LNCAP (cell line): Measurements from ENCODE around the gene HAP1.

ENCODE experiments used
- TF ChIP-seq, protein P1 (sequence below): fragments of 450-650 bp; IDR thresholded peaks from 2 replicates; pipeline ENCODE4 v1.5.1; 2017; ENCODE audit warnings: mild to moderate bottlenecking

The HAP1 gene

GRCh38 chr17:41731836-41732235, 2.6 kb downstream of the HAP1 start:
- TF ChIP-seq, protein P1, sequence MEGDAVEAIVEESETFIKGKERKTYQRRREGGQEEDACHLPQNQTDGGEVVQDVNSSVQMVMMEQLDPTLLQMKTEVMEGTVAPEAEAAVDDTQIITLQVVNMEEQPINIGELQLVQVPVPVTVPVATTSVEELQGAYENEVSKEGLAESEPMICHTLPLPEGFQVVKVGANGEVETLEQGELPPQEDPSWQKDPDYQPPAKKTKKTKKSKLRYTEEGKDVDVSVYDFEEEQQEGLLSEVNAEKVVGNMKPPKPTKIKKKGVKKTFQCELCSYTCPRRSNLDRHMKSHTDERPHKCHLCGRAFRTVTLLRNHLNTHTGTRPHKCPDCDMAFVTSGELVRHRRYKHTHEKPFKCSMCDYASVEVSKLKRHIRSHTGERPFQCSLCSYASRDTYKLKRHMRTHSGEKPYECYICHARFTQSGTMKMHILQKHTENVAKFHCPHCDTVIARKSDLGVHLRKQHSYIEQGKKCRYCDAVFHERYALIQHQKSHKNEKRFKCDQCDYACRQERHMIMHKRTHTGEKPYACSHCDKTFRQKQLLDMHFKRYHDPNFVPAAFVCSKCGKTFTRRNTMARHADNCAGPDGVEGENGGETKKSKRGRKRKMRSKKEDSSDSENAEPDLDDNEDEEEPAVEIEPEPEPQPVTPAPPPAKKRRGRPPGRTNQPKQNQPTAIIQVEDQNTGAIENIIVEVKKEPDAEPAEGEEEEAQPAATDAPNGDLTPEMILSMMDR = no peak

- TF ChIP-seq, protein P1 = no peak
These were observed 4.0 kb downstream of the HAP1 start for GRCh38 chr17:41730479-41730878.

- TF ChIP-seq, protein P1 = no peak
These were observed 6.4 kb downstream of the HAP1 start for GRCh38 chr17:41728056-41728455.

DNA sequence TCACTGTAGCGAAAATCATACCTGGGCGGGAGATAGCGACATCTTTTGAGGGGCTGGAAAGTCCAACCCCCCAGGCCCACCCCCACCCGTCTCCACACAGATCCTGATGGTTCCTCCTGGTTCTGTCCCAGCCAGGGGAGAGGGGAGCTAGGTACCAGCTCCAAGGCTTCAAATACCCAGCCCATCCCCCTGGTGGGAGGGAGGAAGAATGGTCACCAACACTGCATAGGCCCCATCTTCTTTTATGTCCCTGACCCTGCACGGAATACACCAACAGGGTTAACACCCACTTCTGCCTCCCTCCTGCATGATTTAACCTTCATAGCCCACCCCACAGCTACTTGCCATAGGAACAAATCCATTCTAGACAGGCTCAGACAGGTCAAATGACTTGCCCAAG, 9.3 kb downstream of the HAP1 start:
- TF ChIP-seq, protein P1 = no peak

DNA sequence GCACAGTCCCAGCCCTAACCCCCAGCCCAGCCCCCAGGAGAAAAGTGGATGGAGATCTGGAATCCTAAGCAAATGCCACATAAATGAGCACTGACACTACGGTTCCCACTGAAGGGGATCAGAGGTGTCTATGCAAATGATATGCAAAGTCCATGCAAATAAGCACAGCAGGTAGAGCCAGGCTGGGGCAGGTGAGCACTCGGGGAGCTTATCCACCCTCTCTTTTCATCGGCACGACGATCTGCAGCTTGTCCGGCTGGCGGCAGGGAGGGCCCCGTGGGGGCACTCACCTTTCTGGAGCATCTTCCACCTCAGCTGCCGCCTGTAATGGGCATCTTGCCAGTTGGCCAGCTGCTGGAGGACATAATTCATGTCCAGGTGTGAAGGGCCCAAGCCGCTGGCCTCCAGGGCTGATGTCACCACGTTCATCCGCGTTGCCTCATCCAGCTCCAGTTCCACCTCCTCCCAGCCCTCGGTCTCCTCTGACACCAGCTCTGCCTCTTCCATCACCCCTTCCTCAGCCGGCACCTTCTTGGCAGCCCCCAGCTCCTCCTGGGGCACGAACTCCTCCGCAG, 9.9 kb downstream of the HAP1 start:
- TF ChIP-seq, protein P1 = no peak

- TF ChIP-seq, protein P1 = no peak
These were observed 10.5 kb downstream of the HAP1 start for GRCh38 chr17:41723801-41724475.

GRCh38 chr17:41722231-41722630, 12.2 kb downstream of the HAP1 start:
- TF ChIP-seq, protein P1 = no peak
